22Rv1 (cell line): Measurements from ENCODE around the gene GAGE2A.

Experiments
- H3K27ac ChIP-seq: fragments of 450-650 bp; 2 replicates; pipeline ENCODE4 v1.5.1; 2017
- CTCF ChIP-seq: fragments of 450-650 bp; IDR thresholded peaks from 2 replicates; pipeline ENCODE4 v1.5.1; 2017; ENCODE audit warnings: mild to moderate bottlenecking
- ZFX ChIP-seq: fragments of 450-650 bp; IDR thresholded peaks from 2 replicates; pipeline ENCODE4 v1.6.1; 2017; ENCODE audit warnings: antibody characterized with exemption, borderline replicate concordance

GAGE2A gene

GRCh38 chrX:49627086-49627777 is 37.9 kb downstream of the GAGE2A start:
- peak; percentile 58 for TF ChIP-seq CTCF
- TF ChIP-seq ZFX = no peak
- no peak overlapping the region for H3K27ac ChIP-seq

- TF ChIP-seq ZFX (no peak), CTCF (no peak)
These were observed 55.8 kb downstream of the GAGE2A start for GRCh38 chrX:49644991-49645637.

More at GRCh38 chrX:49644991-49645637, 55.8 kb downstream of the GAGE2A start:
- no peak overlapping the region for H3K27ac ChIP-seq
